Body of pancreas (tissue), 4 donors: Measurements from ENCODE around the gene UBL4A.

Experiments
- POLR2A ChIP-seq, 3 donors: fragments of 450-650 bp; IDR thresholded peaks; one replicate each; pipeline ENCODE4 v1.6.1; 2016; ENCODE audit warnings: antibody characterized with exemption in 3 of 3, mild to moderate bottlenecking in 2 of 3
- TF ChIP-seq, protein P1 (sequence below), 7 experiments: fragments of 450-650 bp in 4 of 7; fragments of 200-600 bp in 3 of 7; sonication (generic) in 3 of 7; IDR thresholded peaks; one replicate each; pipeline ENCODE4 v1.5.1; 2016 to 2019; ENCODE audit warnings: antibody characterized with exemption in 7 of 7

DNA sequence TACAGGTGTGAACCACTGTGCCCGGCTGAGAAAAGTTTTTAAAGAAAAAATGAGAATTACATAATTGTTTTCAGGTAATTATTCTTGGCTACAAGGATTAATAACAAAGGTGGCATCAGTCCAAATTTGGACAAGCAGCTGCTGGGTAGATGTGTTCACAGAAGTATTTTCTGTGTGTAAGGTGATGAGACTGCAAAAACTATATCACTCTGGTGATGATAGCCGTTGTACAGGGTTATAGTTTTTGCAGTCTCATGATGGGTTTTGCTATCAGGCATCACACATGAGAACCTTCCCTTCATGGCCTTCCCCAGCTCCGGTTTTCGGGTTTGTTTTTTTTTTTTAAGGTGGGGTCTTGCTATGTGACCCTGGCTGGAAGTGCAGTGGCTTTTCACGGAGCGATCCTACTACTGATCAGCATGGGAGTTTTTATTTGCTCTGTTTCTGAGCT lies 9.1 kb upstream of the UBL4A start:
- no peak for TF ChIP-seq POLR2A (IDR thresholded peaks at IDR 0.05)
- TF ChIP-seq, protein P1, sequence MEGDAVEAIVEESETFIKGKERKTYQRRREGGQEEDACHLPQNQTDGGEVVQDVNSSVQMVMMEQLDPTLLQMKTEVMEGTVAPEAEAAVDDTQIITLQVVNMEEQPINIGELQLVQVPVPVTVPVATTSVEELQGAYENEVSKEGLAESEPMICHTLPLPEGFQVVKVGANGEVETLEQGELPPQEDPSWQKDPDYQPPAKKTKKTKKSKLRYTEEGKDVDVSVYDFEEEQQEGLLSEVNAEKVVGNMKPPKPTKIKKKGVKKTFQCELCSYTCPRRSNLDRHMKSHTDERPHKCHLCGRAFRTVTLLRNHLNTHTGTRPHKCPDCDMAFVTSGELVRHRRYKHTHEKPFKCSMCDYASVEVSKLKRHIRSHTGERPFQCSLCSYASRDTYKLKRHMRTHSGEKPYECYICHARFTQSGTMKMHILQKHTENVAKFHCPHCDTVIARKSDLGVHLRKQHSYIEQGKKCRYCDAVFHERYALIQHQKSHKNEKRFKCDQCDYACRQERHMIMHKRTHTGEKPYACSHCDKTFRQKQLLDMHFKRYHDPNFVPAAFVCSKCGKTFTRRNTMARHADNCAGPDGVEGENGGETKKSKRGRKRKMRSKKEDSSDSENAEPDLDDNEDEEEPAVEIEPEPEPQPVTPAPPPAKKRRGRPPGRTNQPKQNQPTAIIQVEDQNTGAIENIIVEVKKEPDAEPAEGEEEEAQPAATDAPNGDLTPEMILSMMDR (IDR thresholded peaks at IDR 0.05): no peak
